ENCODE measurements around the gene ULBP1.
A peak's percentile ranks its signal among the peaks of the same experiment; 100 is the strongest.
"Not testable (repeated sequence)": the region's sequence is repeated elsewhere in the genome, so short reads cannot be mapped to it uniquely, and the experiment has no call there.

The ULBP1 gene

DNA sequence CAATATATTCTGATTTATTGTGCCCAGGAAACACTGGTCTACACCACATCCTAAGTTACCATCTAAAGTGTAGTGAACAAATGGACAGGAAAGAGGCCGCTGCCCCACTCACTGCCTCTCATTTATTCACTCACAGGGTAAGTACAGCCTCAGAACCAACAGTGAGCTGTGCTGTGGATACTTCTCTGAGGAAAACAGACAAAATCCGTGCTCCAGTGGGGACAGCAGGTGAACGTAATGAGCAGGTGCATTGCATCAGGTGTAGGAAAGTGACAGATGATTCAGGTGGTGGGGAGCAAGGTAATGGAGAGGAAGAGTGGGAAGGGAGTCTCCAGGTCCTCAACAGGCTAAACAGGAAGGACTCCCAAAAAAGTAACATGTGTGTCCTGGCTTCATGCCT lies 30.3 kb upstream of the ULBP1 start:
- DNase-seq (ENCODE audit: low read depth in 2 of 2): no peak

DNA sequence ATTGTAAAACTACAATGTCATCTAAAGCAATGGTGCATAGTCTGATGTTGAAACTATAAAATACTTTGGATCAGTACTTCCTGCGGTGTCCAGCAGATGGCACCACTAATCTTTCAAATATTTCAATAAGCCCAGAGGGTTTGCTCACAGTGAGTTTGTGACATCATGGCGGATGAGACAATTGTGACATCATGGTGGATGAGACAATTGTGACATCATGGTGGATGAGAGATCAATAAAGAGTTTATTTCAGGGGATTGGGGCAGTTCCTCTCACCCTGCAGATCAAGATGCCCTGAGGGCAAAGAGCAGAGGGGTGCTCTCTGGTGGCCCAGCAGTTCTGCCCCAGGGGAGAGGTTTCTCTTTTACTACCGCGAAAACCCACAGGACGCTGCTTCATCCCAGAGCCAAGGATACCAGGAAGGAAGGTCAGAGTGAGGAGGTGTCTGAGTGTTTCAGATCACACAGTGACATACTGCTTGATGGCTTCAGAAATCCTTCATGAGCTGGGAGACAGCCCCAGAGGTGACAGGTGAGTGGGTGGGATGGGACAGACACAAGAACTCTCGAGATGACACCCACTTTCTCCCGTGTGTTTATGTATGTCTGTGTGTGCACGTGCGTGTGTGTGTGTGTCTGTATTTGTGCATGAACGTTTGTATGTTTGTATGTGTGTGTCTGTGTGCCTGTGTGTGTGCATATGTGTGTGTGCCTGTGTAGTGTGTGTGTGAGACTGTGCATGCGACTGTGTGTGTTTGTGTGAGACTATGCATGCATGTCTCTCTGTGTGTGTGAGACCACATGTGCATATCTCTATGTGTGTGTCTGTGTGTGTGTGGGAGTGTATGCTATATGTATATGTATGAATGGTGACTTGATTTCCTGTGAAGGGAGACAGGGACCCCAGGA lies 29.2 kb upstream of the ULBP1 start:
- peak; percentile 33 to 61 for DNase-seq (ENCODE audit: low read depth in 2 of 2)

DNA sequence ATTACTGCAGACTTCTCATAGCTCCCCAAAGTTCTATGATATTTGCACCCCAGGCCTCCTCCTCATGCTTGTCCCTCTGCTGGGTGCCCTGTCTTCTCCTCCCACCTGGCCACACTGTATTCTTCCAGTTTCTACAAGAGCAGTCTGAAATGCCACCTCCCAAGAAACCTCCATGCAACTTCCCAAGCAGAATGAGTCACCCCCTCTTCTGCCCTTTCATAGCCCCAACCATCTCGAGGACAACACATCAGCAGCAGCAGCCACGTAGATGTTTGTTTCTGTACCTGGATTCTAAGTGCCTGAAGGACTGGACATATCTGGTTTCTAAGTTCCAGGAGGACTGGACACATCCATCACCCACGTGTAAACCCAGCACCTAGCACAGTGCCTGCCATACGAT lies 28.5 kb upstream of the ULBP1 start:
- DNase-seq (ENCODE audit: low read depth in 2 of 2): no peak

DNA sequence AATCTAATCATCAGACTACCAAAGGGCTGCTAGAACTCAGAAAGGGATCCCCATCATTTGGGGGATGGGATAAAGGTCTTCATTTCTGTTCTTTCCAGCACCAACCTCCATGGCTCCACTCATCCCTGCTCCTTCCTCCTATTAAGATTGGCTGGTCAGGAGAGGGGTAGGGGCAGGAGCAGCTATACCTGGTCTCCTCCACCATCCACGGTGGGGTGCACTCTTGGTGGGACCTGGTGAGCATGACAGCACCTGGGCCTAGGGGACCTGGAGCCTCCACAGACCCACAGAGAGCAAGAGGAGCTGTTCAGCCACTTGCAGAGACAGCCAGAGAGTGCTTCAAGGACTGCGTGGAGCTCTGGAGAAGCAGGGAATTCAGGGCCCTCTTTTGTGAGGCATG lies 28.1 kb upstream of the ULBP1 start:
- DNase-seq (ENCODE audit: low read depth in 2 of 2): no peak

- no peak for DNase-seq (ENCODE audit: low read depth in 2 of 2)
Observed at GRCh38 chr6:149936743-149937142, 27.0 kb upstream of the ULBP1 start.

GRCh38 chr6:149938013-149938570 lies 25.7 kb upstream of the ULBP1 start:
- not testable (repeated sequence) for DNase-seq (ENCODE audit: low read depth in 2 of 2)

DNA sequence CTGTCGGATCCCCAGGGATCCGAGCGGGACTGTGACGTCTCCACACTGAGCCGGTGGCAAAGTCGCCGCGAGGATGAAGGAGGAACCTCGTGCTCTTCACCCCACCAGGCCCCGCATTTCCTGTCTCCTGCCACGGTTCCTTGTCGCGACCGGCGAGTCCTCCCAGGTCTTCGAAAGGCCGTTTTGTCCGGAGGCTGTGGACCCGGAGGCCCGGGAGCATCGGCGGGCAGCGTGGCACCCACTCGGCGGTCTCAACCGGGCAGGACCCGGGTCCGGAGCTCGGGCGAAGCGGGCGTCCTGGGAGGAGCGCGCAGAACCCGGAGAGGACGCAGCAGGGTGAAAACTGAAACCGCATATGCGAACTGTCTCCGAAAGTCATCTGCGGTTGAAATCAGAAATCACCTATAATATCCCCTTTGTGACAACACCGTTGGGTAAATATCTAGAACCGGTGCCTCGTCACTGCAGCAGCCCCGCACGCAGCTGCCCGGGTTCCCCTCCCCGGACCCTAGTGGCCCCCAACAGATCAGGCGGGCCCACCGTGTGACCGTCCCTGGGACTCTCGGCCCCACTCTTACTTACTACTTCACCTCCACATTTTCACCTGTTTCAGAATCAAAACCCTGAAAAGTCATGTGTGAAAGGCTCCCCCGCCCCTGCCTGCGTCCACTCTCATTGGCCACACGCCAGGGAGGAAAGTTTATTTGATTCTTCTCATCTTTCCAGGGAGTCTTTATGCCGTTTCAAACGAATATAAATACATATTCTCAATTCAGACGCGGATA lies 25.0 kb upstream of the ULBP1 start:
- no peak for DNase-seq (ENCODE audit: low read depth in 2 of 2)

DNA sequence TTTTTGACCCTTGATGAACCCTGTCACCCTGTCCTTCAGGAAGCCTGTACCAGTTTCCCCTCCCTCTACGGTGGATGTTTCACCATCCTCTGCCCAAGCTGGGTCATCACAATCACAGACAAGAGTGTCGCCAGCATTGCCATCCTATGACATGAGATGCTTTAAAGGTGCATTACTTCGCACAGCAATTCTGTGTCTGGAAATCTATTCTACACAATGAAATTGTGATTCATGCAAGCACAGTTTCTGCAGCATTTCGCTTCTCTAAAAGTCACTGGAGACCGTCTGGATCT lies 24.4 kb upstream of the ULBP1 start:
- no peak for DNase-seq (ENCODE audit: low read depth in 2 of 2)

DNA sequence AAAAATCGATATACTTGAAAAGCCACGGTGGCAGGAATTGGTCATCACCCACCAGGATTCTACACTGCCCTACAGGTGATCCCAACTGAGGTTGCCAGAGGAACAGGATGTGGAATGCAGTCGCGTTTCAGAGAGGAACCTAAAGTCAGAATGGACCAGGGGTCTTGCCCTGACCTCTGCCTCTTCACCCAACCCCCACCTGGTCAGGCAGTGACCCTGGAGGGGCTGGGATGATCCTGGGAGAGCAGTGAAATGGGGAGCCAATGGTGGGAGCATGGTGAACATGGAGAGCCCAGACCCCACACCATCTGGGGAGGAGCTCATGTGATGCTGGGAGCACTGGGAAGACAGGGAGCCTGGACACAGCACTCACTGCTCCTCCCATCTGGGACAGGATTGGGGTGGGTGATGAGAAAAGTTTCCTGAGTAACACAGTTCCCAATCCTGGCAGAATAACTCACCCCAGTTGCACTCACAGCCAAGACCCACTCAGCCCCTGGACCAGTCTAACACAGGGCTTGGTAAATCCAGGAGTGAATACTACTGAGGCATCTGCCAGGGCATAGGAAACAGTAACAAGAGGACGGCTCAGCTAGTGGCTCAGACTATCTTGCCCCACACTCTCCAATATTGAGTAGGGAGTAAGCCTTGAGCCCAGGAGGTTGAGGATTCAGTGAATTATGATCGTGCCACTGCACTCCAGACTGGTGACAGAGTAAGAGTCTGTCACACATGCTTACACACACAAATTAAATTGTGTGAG lies 23.7 kb upstream of the ULBP1 start:
- DNase-seq (ENCODE audit: low read depth in 2 of 2): no peak

- DNase-seq (ENCODE audit: low read depth in 2 of 2): no peak
Observed at GRCh38 chr6:149940672-149940982, 23.1 kb upstream of the ULBP1 start.

DNA sequence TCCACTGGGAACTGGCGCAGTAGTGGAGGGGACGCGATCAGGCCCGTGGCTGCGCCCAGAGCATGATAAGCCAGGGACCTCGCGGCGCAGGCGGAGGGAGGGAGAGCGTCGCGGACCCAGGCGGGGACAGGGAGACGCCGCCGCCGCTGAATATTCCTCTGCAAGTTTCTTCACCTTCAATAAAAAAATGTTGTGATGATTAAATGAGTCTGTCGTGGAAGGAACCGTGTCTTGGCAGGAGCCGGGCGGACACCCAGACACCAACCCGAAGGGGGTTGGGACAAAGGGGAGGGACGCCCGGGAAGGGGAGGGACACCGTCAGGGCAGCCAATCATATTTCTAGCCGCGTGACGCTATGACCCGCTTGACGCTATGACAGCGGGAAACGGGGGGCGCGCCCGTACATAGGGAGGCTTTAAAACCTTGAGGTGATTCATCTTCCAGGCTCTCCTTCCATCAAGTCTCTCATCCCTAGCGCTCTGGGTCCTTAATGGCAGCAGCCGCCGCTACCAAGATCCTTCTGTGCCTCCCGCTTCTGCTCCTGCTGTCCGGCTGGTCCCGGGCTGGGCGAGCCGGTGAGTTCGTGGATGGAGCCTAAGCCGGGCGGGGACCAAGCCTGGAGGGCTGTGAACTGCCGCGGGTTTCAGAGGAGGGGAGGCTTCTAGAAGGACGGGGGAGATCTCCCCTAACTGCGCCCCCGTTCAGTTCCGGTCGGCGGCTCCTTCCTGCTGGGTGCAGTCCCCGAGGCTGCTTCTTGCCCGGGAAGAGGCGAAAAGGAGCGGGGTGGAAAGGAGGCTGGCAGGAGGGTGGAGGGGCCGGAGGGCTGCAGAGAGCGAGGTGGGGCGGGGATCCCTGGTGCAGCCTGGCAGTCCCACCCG lies 21.9 kb upstream of the ULBP1 start, which contains the start of gene ULBP2:
Gene ULBP2, plus strand, starts transcription at position 432 of the 878 bp plus-strand sequence. Its CDS starts 59 bp downstream, at position 491.
- peak; percentile 76 to 82 for DNase-seq (ENCODE audit: low read depth in 2 of 2)

- DNase-seq (ENCODE audit: low read depth in 2 of 2): no peak
Observed at GRCh38 chr6:149942461-149942829, 21.3 kb upstream of the ULBP1 start.

- DNase-seq (ENCODE audit: low read depth in 2 of 2): not testable (repeated sequence)
Observed at GRCh38 chr6:149943321-149943720, 20.4 kb upstream of the ULBP1 start.

GRCh38 chr6:149945276-149945675 lies 18.5 kb upstream of the ULBP1 start:
- not testable (repeated sequence) for DNase-seq (ENCODE audit: low read depth in 2 of 2)

GRCh38 chr6:149946631-149947030 lies 17.1 kb upstream of the ULBP1 start:
- not testable (repeated sequence) for DNase-seq (ENCODE audit: low read depth in 2 of 2)

- not testable (repeated sequence) for DNase-seq (ENCODE audit: low read depth in 2 of 2)
Observed at GRCh38 chr6:149947533-149947932, 16.2 kb upstream of the ULBP1 start.

DNA sequence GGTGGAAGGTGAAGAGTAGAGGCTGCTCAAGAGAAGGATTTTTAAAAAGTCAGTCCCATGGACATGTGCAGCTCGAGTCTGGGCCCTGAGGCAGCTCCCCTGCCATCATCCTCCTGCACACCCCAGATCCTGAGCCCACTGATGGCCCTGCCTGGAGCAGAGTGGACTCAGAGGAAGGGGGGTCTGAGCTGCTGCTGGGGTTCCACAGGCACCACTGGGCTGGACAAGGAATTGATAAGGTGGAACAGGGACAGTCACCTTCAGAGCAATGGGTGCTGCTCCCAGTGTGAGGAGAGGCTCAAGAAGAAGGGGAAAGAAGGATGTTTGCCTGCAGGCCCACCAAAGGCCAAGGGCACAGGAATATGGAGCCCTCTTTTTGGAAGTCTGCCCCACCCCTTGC lies 15.7 kb upstream of the ULBP1 start:
- no peak for DNase-seq (ENCODE audit: low read depth in 2 of 2)

DNA sequence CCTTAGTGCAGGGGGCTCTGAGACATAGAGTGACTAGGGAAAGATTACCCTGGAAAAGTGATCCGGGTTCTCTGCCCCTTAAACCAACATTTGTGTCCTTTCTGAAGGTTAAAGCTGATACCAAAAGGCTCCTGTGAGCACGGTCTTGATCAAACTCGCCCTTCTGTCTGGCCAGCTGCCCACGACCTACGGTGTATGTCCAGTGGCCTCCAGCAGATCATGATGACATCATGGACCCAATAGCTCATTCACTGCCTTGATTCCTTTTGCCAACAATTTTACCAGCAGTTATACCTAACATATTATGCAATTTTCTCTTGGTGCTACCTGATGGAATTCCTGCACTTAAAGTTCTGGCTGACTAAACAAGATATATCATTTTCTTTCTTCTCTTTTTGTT lies 15.1 kb upstream of the ULBP1 start:
- DNase-seq (ENCODE audit: low read depth in 2 of 2): no peak

DNA sequence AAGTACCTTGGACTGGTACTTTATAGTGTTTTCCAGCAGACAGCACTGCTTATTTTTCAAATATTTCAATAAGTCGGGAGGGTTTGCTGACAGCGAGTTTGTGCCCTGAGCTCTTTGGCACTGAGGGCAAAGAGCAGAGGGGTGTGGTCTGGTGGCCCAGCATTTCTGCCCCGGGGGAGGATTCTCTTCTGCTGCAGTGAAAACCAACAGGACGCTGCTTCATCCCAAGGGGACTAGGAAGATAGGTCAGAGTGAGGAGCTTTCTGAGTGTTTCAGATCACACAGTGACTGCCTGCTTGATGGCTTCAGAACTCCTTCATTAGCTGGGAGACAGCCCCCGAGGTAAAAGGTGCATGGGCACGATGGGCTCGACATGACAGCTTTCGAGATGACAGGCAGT lies 13.3 kb upstream of the ULBP1 start:
- DNase-seq (ENCODE audit: low read depth in 2 of 2): no peak

GRCh38 chr6:149951096-149951495 lies 12.6 kb upstream of the ULBP1 start:
- DNase-seq (ENCODE audit: low read depth in 2 of 2): no peak

DNA sequence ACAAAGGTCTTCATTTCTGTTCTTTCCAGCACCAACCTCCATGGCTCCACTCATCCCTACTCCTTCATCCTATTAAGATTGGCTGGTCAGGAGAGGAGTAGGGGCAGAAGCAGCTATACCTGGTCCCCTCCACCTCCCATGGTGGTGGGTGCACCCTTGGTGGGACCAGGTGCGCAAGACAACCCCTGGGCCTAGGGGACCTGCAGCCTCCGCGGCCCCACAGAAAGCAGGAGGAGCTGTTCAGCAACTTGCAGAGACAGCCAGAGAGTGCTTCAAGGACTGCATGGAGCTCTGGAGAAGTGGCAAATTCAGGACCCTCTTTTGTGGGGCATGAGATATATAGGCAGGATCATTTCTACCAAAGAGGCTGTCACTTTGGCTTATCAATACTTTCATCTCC lies 12.1 kb upstream of the ULBP1 start:
- DNase-seq (ENCODE audit: low read depth in 2 of 2): no peak
